Calu3 (cell line): Measurements from ENCODE around the gene TMEM69. TPM values are rescaled to one million over a fixed set of nuclear protein-coding genes. Genes with fewer than 3 reads are reported as not detected.
"Not testable (repeated sequence)": the region's sequence is repeated elsewhere in the genome, so short reads cannot be mapped to it uniquely, and the experiment has no call there.

Experiments used
- BruUV-seq: library from RNA; stranded (reverse); fragments of 400-500 nt; replicated peaks from 2 replicates; lab custom pipeline; 2021; lab: Mats Ljungman, UMichigan
- CTCF ChIA-PET: fragments of 300-600 bp; sonication (Branson Sonifier 250); formaldehyde crosslinking; loops from one replicate; lab custom pipeline; 2022; ENCODE audit warnings: antibody characterized with exemption; lab: Charles Lee
- DNase-seq: peaks from one replicate; pipeline ENCODE4 v3.0.0; 2022
- H3K27ac Mint-ChIP-seq: one replicate; pipeline ENCODE4 v1.8.0; 2022; ENCODE audit warnings: mixed read lengths; ENCODE audit not compliant: unreplicated experiment
- H3K27me3 Mint-ChIP-seq: one replicate; pipeline ENCODE4 v1.8.0; 2022; ENCODE audit warnings: mixed read lengths; ENCODE audit not compliant: unreplicated experiment
- H3K36me3 Mint-ChIP-seq: one replicate; pipeline ENCODE4 v1.8.0; 2022; ENCODE audit warnings: mild to moderate bottlenecking, moderate library complexity, mixed read lengths; ENCODE audit not compliant: insufficient read depth, unreplicated experiment
- H3K4me1 Mint-ChIP-seq: one replicate; pipeline ENCODE4 v1.8.0; 2022; ENCODE audit warnings: mild to moderate bottlenecking, low read depth, mixed read lengths; ENCODE audit not compliant: unreplicated experiment
- H3K4me3 Mint-ChIP-seq: one replicate; pipeline ENCODE4 v1.8.0; 2022; ENCODE audit warnings: mild to moderate bottlenecking, low read depth, moderate library complexity, mixed read lengths; ENCODE audit not compliant: unreplicated experiment
- H3K9me3 Mint-ChIP-seq: one replicate; pipeline ENCODE4 v1.8.0; 2022; ENCODE audit warnings: low read depth, mixed read lengths; ENCODE audit not compliant: unreplicated experiment
- CTCF ChIP-seq: fragments of 200-600 bp; IDR thresholded peaks from one replicate; pipeline ENCODE4 v1.8.0; 2022; ENCODE audit warnings: antibody characterized with exemption; ENCODE audit not compliant: unreplicated experiment
- intact Hi-C: fragments of 100-400 bp; cut with micrococcal nuclease; formaldehyde crosslinking; loops from one replicate; pipeline ENCODE4 v1.10.0; 2022; ENCODE audit not compliant: unreplicated experiment
- total RNA-seq: library from RNA; stranded (reverse); gene quantifications from 2 replicates; pipeline ENCODE4 v1.2.3, GENCODE V29; 2022

The TMEM69 gene
- total RNA-seq, 1 experiment from 2014 or later, result 31.7 TPM

DNA sequence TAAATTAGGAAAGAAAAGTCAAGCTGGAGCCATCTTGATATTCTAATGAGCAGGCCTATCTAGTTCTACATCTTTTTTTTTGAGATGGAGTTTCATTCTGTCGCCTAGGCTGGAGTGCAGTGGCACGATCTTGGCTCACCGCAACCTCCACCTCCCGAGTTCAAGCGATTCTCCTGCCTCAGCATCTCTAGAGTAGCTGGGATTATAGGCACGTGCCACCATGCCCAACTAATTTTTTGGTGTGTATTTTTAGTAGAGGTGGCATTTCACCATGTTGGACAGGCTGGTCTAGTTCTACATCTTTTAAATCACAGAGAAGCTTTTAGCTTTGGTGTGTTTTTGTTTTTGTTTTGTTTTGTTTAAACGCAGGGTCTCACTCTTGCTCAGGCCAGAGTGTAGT, 6.8 kb downstream of the TMEM69 start:
- no peak for TF ChIP-seq CTCF
- CTCF ChIA-PET, result no interaction called here
- H3K4me1 Mint-ChIP-seq, result no peaks in the 10 kb centered on the region
- H3K4me3 Mint-ChIP-seq, result no peak overlapping the region
- H3K27me3 Mint-ChIP-seq, result no peaks in the 10 kb centered on the region
- DNase-seq, result no peak
- no peaks in the 10 kb centered on the region for H3K9me3 Mint-ChIP-seq
- no peak overlapping the region for H3K27ac Mint-ChIP-seq
- no TSS peak for BruUV-seq
- intact Hi-C loops, result no loop called here
- peaks cover 43% of the 10 kb centered on the region for H3K36me3 Mint-ChIP-seq

GRCh38 chr1:45704637-45705036, 16.7 kb downstream of the TMEM69 start:
- DNase-seq, result no peak

DNA sequence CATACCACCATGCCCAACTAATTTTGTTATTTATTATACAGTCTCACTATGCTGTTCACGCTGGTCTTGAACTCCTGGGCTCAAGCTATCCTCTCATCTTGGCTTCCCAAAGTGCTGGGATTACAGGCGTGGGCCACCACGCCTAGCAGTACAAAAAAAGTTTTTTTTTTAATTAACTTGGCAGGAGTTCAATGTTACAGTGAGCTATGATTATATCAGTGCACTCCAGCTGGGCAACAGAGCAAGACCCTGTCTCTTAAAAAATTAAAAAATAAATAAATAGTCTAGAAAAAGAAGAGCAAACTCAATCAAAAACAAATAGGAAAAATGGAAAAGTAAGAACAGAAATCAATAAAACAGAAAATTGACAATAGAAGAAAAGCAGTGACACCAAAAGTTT, 25.7 kb downstream of the TMEM69 start:
- Mint-ChIP-seq H3K27me3 (no peaks in the 10 kb centered on the region), H3K27ac (no peak overlapping the region), H3K36me3 (peaks cover 4% of the 10 kb centered on the region), H3K9me3 (no peaks in the 10 kb centered on the region), H3K4me3 (no peak overlapping the region), H3K4me1 (no peaks in the 10 kb centered on the region)
- intact Hi-C loops, result no loop called here
- no peak for DNase-seq
- CTCF ChIA-PET, result no interaction called here
- no TSS peak for BruUV-seq
- TF ChIP-seq CTCF, result no peak

More at GRCh38 chr1:45704637-45705036, 16.7 kb downstream of the TMEM69 start:
- H3K27ac Mint-ChIP-seq, result no peak overlapping the region
- H3K4me1 Mint-ChIP-seq, result no peaks in the 10 kb centered on the region
- H3K4me3 Mint-ChIP-seq, result no peak overlapping the region
- no peaks in the 10 kb centered on the region for H3K9me3 Mint-ChIP-seq
- intact Hi-C loops, result no loop called here
- CTCF ChIA-PET, result no interaction called here
- no peaks in the 10 kb centered on the region for H3K27me3 Mint-ChIP-seq
- no TSS peak for BruUV-seq
- TF ChIP-seq CTCF, result no peak
- peaks cover 4% of the 10 kb centered on the region for H3K36me3 Mint-ChIP-seq

GRCh38 chr1:45716700-45717099, 28.7 kb downstream of the TMEM69 start:
- no peaks in the 10 kb centered on the region for H3K27me3 Mint-ChIP-seq
- DNase-seq, result no peak
- TF ChIP-seq CTCF, result no peak
- no peak overlapping the region for H3K4me3 Mint-ChIP-seq
- no peaks in the 10 kb centered on the region for H3K4me1 Mint-ChIP-seq
- CTCF ChIA-PET, result no interaction called here
- no peaks in the 10 kb centered on the region for H3K9me3 Mint-ChIP-seq
- intact Hi-C loops, result no loop called here
- no peak overlapping the region for H3K27ac Mint-ChIP-seq
- no TSS peak for BruUV-seq
- peaks cover 4% of the 10 kb centered on the region for H3K36me3 Mint-ChIP-seq

DNA sequence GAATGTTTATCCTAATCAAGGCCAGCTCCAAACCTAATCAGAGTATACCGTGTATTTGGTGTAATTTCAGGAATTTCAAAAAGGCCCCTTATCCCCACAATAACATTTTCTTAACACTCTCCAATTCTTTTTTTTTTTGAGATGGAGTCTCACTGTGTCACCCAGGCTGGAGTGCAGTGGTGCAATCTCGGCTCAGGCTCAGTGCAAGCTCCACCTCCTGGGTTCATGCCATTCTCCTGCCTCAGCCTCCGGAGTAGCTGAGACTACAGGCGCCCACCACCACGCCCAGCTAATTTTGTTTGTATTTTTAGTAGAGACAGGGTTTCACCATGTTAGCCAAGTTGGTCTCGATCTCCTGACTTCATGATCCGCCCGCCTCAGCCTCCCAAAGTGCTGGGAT, 29.4 kb downstream of the TMEM69 start:
- H3K27me3 Mint-ChIP-seq, H3K4me1 Mint-ChIP-seq, H3K27ac Mint-ChIP-seq, intact Hi-C loops, DNase-seq, H3K4me3 Mint-ChIP-seq, H3K36me3 Mint-ChIP-seq, H3K9me3 Mint-ChIP-seq, BruUV-seq, CTCF ChIA-PET: not testable (repeated sequence)
